Stimulated activated CD4-positive, alpha-beta T cell treated with anti-CD3 and anti-CD28 coated beads, Interleukin-1b, Interleukin-23, amount 100 ng/mL, for 1 hour (primary cell): ENCODE results near the gene LCE1E.

Experiments
- DNase-seq, 2 donors: peaks; one replicate each; pipeline ENCODE4 v3.0.0-alpha.2; 2020; ENCODE audit warnings: low read depth in 2 of 2

LCE1E gene

GRCh38 chr1:152786077-152786476 is at the start of gene LCE1E:
Gene LCE1E, plus strand, starts transcription at chr1:152786257. Its CDS starts 1,043 bp downstream, at chr1:152787300.
- DNase-seq = no peak

GRCh38 chr1:152737997-152738396 is 48.1 kb upstream of the LCE1E start:
- no peak for DNase-seq

GRCh38 chr1:152739841-152740240 is 46.2 kb upstream of the LCE1E start:
- no peak for DNase-seq

GRCh38 chr1:152741656-152742055 is 44.4 kb upstream of the LCE1E start:
- DNase-seq = no peak

- DNase-seq = no peak
Measured at GRCh38 chr1:152743371-152744145, 42.5 kb upstream of the LCE1E start.

- no peak for DNase-seq
Measured at GRCh38 chr1:152745289-152745704, 40.8 kb upstream of the LCE1E start.

- DNase-seq = no peak
Measured at GRCh38 chr1:152745765-152746444, 40.2 kb upstream of the LCE1E start.

- DNase-seq = no peak
Measured at GRCh38 chr1:152747831-152748230, 38.2 kb upstream of the LCE1E start.

- DNase-seq = no peak
Measured at GRCh38 chr1:152752225-152752624, 33.8 kb upstream of the LCE1E start.

GRCh38 chr1:152753586-152753985 is 32.5 kb upstream of the LCE1E start:
- no peak for DNase-seq

- DNase-seq = no peak
Measured at GRCh38 chr1:152756872-152757271, 29.2 kb upstream of the LCE1E start.

GRCh38 chr1:152757747-152758146 is 28.3 kb upstream of the LCE1E start, which contains the start of gene KPRP:
Gene KPRP, plus strand, starts transcription at chr1:152758025. Its CDS starts 1,564 bp downstream, at chr1:152759589.
- DNase-seq = no peak

GRCh38 chr1:152758636-152759035 is 27.4 kb upstream of the LCE1E start:
- DNase-seq = no peak

GRCh38 chr1:152759453-152760173 is 26.4 kb upstream of the LCE1E start:
- no peak for DNase-seq

GRCh38 chr1:152760551-152761190 is 25.4 kb upstream of the LCE1E start:
- DNase-seq = no peak

- no peak for DNase-seq
Measured at GRCh38 chr1:152761609-152762213, 24.3 kb upstream of the LCE1E start.

- DNase-seq = no peak
Measured at GRCh38 chr1:152768847-152769533, 17.1 kb upstream of the LCE1E start.

- no peak for DNase-seq
Measured at GRCh38 chr1:152770411-152770810, 15.6 kb upstream of the LCE1E start.

GRCh38 chr1:152774875-152775274 is 11.2 kb upstream of the LCE1E start, which contains the start of gene LCE1F:
Gene LCE1F, plus strand, starts transcription at chr1:152775140. Its CDS starts 1,232 bp downstream, at chr1:152776372.
- no peak for DNase-seq

GRCh38 chr1:152776361-152776760 is 9.7 kb upstream of the LCE1E start:
- no peak for DNase-seq
